Fibroblast of lung (primary cell): ENCODE measurements around the gene INSR. TPM values are rescaled to one million over a fixed set of nuclear protein-coding genes. Genes with fewer than 3 reads are reported as not detected.

ENCODE experiments used
- DNase-seq, 2 donors: peaks; one replicate each; pipeline versions ENCODE4 v3.0.0 to v3.0.0-alpha.2; 2010; ENCODE audit warnings: low read depth in 2 of 2
- H2AFZ ChIP-seq: 2 replicates; pipeline ENCODE4 v1.5.1; 2012; ENCODE audit warnings: low read length, control low read depth, inconsistent platforms
- H3K27ac ChIP-seq: 2 replicates; pipeline ENCODE4 v1.5.1; 2011; ENCODE audit warnings: low read length, control low read depth; ENCODE audit not compliant: insufficient read depth
- H3K27me3 ChIP-seq: 2 replicates; pipeline ENCODE4 v1.5.1; 2011; ENCODE audit warnings: mild to moderate bottlenecking, low read length; ENCODE audit not compliant: control insufficient read depth, insufficient read depth
- H3K36me3 ChIP-seq: 2 replicates; pipeline ENCODE4 v1.5.1; 2011; ENCODE audit warnings: low read length; ENCODE audit not compliant: control insufficient read depth, insufficient read depth
- H3K4me1 ChIP-seq: 2 replicates; pipeline ENCODE4 v1.5.1; 2011; ENCODE audit warnings: low read length; ENCODE audit not compliant: control insufficient read depth, insufficient read depth; ENCODE audit errors: extremely low read depth
- H3K4me2 ChIP-seq: 2 replicates; pipeline ENCODE4 v1.5.1; 2011; ENCODE audit warnings: low read length, control low read depth; ENCODE audit not compliant: insufficient read depth; ENCODE audit errors: extremely low read depth
- H3K4me3 ChIP-seq, 4 experiments: fragments of 200-600 bp in 1 of 4; sonication (generic) in 1 of 4; replicated peaks in 1 of 4; 2 replicates each; pipeline ENCODE4 v1.5.1; 2011 to 2016; ENCODE audit warnings: low read length in 4 of 4, low read depth in 3 of 4, mild to moderate bottlenecking in 3 of 4, control low read depth in 2 of 4, inconsistent platforms in 1 of 4, mixed read lengths in 1 of 4; ENCODE audit not compliant: insufficient read depth in 1 of 4; ENCODE audit errors: control extremely low read depth in 1 of 4
- H3K79me2 ChIP-seq: 2 replicates; pipeline ENCODE4 v1.5.1; 2012; ENCODE audit warnings: mild to moderate bottlenecking, low read length, inconsistent platforms; ENCODE audit not compliant: control insufficient read depth, insufficient read depth
- H3K9ac ChIP-seq: 2 replicates; pipeline ENCODE4 v1.5.1; 2011; ENCODE audit warnings: mild to moderate bottlenecking, low read length, control low read depth; ENCODE audit not compliant: insufficient read depth
- H3K9me3 ChIP-seq: 2 replicates; pipeline ENCODE4 v1.5.1; 2012; ENCODE audit warnings: low read depth, low read length; ENCODE audit not compliant: control insufficient read depth, insufficient read depth
- H4K20me1 ChIP-seq: 2 replicates; pipeline ENCODE4 v1.5.1; 2011; ENCODE audit warnings: low read length; ENCODE audit not compliant: control insufficient read depth, insufficient read depth; ENCODE audit errors: extremely low read depth
- EZH2 ChIP-seq: IDR thresholded peaks from 2 replicates; pipeline ENCODE4 v1.5.1; 2012; ENCODE audit warnings: low read length, control low read depth, mild to moderate bottlenecking; ENCODE audit errors: missing control alignments
- polyA plus RNA-seq, 2 donors: library from polyadenylated mRNA; depleted of rRNA in 1 of 2; stranded (reverse) in 1 of 2; unstranded in 1 of 2; fragments of >200 nt; gene quantifications; 2 replicates each; pipeline ENCODE4 v1.2.1, GENCODE V29; 2011 to 2012; ENCODE audit warnings: missing spikeins in 1 of 2
- total RNA-seq: library from RNA; depleted of rRNA; stranded (reverse); fragments of >200 nt; gene quantifications from 2 replicates; pipeline ENCODE4 v1.2.1, GENCODE V29; 2014
- TF ChIP-seq, protein P1 (sequence below), 2 donors: IDR thresholded peaks in 1 of 2; conservative IDR thresholded peaks in 1 of 2; 1 replicate in 1 of 2; 2 replicates in 1 of 2; pipeline ENCODE4 v1.5.1; 2011 to 2012; ENCODE audit warnings: low read length in 2 of 2, control low read depth in 1 of 2, inconsistent platforms in 1 of 2, low read depth in 1 of 2, mild to moderate bottlenecking in 1 of 2

Gene INSR
- total and polyA plus RNA-seq, 2 donors (not counting 1 experiment from before 2014, with no cell fraction given): 3.7 to 23.9 TPM

DNA sequence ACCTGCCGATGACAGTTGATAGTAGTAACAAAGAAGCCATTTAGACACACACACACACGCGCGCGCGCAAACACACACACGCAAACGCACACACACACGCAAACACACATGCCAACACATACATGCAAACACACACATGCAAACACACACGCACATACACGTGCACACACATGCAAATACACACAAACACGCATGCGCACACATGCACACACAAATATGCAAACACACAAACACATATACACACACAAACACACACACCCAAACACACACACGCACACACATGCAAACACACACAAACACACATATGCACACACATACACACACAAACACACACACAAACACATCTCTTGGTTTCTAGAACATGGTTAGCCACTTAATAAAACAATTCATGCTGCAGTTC is 174.6 kb downstream of the INSR start:
- H3K79me2 ChIP-seq: no peaks in the 10 kb centered on the region
- TF ChIP-seq, protein P1, sequence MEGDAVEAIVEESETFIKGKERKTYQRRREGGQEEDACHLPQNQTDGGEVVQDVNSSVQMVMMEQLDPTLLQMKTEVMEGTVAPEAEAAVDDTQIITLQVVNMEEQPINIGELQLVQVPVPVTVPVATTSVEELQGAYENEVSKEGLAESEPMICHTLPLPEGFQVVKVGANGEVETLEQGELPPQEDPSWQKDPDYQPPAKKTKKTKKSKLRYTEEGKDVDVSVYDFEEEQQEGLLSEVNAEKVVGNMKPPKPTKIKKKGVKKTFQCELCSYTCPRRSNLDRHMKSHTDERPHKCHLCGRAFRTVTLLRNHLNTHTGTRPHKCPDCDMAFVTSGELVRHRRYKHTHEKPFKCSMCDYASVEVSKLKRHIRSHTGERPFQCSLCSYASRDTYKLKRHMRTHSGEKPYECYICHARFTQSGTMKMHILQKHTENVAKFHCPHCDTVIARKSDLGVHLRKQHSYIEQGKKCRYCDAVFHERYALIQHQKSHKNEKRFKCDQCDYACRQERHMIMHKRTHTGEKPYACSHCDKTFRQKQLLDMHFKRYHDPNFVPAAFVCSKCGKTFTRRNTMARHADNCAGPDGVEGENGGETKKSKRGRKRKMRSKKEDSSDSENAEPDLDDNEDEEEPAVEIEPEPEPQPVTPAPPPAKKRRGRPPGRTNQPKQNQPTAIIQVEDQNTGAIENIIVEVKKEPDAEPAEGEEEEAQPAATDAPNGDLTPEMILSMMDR (conservative IDR thresholded peaks at IDR 0.05 in 1 of 2, IDR thresholded peaks at IDR 0.05 in 1 of 2; ENCODE audit: low read depth in 1 of 2, low read length in 2 of 2): no peak
- TF ChIP-seq EZH2: no peak

DNA sequence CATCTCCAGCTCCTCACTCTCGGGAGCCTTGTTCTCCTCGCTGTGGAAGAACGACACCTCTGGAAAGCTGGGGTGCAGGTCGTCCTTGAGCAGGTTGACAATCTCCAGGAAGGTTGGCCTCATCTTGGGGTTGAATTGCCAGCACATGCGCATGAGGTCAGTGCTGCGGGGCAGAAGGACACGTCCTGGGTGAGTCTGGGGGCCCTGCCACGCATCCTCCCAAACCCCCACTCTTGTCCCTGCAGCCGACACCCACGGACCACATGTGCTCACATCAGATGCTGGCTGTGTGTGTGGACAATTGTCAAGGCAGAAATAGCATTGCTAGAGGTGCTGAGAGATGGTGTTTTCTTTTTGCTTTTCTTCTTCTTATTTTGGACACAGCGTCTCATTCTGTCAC is 177.0 kb downstream of the INSR start:
- Histone ChIP-seq H3K9ac (no peak overlapping the region), H3K4me3 (no peak overlapping the region), H3K9me3 (no peaks in the 10 kb centered on the region), H3K36me3 (no peaks in the 10 kb centered on the region), H3K27ac (no peak overlapping the region), H3K4me2 (no peak overlapping the region), H4K20me1 (no peaks in the 10 kb centered on the region), H2AFZ (no peak overlapping the region), H3K27me3 (no peaks in the 10 kb centered on the region), H3K79me2 (no peaks in the 10 kb centered on the region), H3K4me1 (no peaks in the 10 kb centered on the region)
- no peak for DNase-seq
- TF ChIP-seq EZH2: no peak
- TF ChIP-seq, protein P1 (conservative IDR thresholded peaks at IDR 0.05 in 1 of 2, IDR thresholded peaks at IDR 0.05 in 1 of 2; ENCODE audit: low read depth in 1 of 2, low read length in 2 of 2): no peak

More for the DNA sequence above, 174.6 kb downstream of the INSR start:
- no peak overlapping the region for H3K4me3 ChIP-seq
- H3K9ac ChIP-seq: no peak overlapping the region
- no peak for DNase-seq
- H3K4me2 ChIP-seq: no peak overlapping the region
- H3K9me3 ChIP-seq: no peaks in the 10 kb centered on the region
- H4K20me1 ChIP-seq: no peaks in the 10 kb centered on the region
- H3K4me1 ChIP-seq: no peaks in the 10 kb centered on the region
- no peaks in the 10 kb centered on the region for H3K27me3 ChIP-seq
- no peak overlapping the region for H2AFZ ChIP-seq
- H3K27ac ChIP-seq: no peak overlapping the region
- H3K36me3 ChIP-seq: no peaks in the 10 kb centered on the region

DNA sequence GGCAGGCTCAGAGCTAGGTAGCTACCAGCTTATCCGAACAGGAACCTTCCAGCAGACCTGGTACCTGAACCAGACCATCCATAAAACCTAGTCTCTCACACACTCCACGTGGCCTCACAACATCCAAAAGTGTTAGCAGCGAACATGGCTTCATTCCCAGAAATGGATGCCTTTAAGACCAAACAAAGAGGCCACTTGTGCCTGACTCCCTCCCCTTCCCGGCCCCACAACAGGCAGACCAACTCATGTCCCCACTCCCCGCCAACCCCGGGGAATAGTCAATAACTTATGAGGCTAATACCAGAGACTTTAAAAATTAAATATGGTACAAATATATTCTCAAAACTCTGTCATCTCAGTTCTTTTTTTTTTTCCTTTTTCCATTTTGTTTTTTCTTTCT is 178.5 kb downstream of the INSR start:
- Histone ChIP-seq H3K27ac (no peak overlapping the region), H3K9ac (no peak overlapping the region), H3K9me3 (no peaks in the 10 kb centered on the region), H3K4me2 (no peak overlapping the region), H4K20me1 (no peaks in the 10 kb centered on the region), H3K27me3 (no peaks in the 10 kb centered on the region), H3K4me1 (no peaks in the 10 kb centered on the region), H3K36me3 (no peaks in the 10 kb centered on the region), H2AFZ (no peak overlapping the region), H3K4me3 (no peak overlapping the region), H3K79me2 (no peaks in the 10 kb centered on the region)
- no peak for TF ChIP-seq EZH2
- TF ChIP-seq, protein P1 (conservative IDR thresholded peaks at IDR 0.05 in 1 of 2, IDR thresholded peaks at IDR 0.05 in 1 of 2; ENCODE audit: low read depth in 1 of 2, low read length in 2 of 2): no peak
- DNase-seq: no peak
